Keratinocyte (primary cell): ENCODE measurements around the gene TM9SF1. TPM values are rescaled to one million over a fixed set of nuclear protein-coding genes. Genes with fewer than 3 reads are reported as not detected.

Source experiments
- DNase-seq: peaks from one replicate; pipeline ENCODE4 v3.0.0-alpha.2; 2011; ENCODE audit warnings: low read depth, missing footprints, low spot score
- FAIRE-seq: peaks from 2 replicates; lab custom pipeline; 2011; peaks lifted over from hg19 to GRCh38; lab: Jason Lieb, UNC
- H2AFZ ChIP-seq: 2 replicates; pipeline ENCODE4 v1.6.0; 2012; ENCODE audit warnings: low read length, control low read depth, inconsistent platforms; ENCODE audit not compliant: control insufficient read depth
- H3K27ac ChIP-seq: 2 replicates; pipeline ENCODE4 v1.5.1; 2011; ENCODE audit warnings: low read length; ENCODE audit not compliant: control insufficient read depth, insufficient read depth
- H3K27me3 ChIP-seq: 3 replicates; pipeline ENCODE4 v1.6.0; 2011; ENCODE audit warnings: low read length; ENCODE audit not compliant: control insufficient read depth, insufficient read depth; ENCODE audit errors: extremely low read depth
- H3K36me3 ChIP-seq, 2 experiments: 2 replicates in 1 of 2; 3 replicates in 1 of 2; pipeline ENCODE4 v1.5.1; 2011; ENCODE audit warnings: low read length in 2 of 2, mild to moderate bottlenecking in 1 of 2; ENCODE audit not compliant: control insufficient read depth in 2 of 2, insufficient read depth in 2 of 2; ENCODE audit errors: extremely low read depth in 1 of 2
- H3K4me1 ChIP-seq: 3 replicates; pipeline ENCODE4 v1.5.1; 2011; ENCODE audit warnings: low read length; ENCODE audit not compliant: control insufficient read depth, insufficient read depth; ENCODE audit errors: extremely low read depth
- H3K4me2 ChIP-seq: 3 replicates; pipeline ENCODE4 v1.6.0; 2011; ENCODE audit warnings: low read depth, low read length; ENCODE audit not compliant: control insufficient read depth, insufficient read depth; ENCODE audit errors: extremely low read depth
- H3K4me3 ChIP-seq, 3 experiments: fragments of 200-600 bp in 1 of 3; sonication (generic) in 1 of 3; 2 replicates in 2 of 3; 3 replicates in 1 of 3; pipeline ENCODE4 v1.5.1; 2011 to 2016; ENCODE audit warnings: low read length in 3 of 3, mild to moderate bottlenecking in 3 of 3, control low read depth in 2 of 3, inconsistent platforms in 1 of 3, low read depth in 1 of 3, mixed read lengths in 1 of 3, mixed run types in 1 of 3, moderate library complexity in 1 of 3; ENCODE audit not compliant: control insufficient read depth in 2 of 3, insufficient read depth in 2 of 3; ENCODE audit errors: extremely low read depth in 1 of 3
- H3K79me2 ChIP-seq: 2 replicates; pipeline ENCODE4 v1.6.0; 2012; ENCODE audit warnings: low read length; ENCODE audit not compliant: control insufficient read depth, insufficient read depth
- H3K9ac ChIP-seq: 3 replicates; pipeline ENCODE4 v1.6.0; 2011; ENCODE audit warnings: low read length; ENCODE audit not compliant: control insufficient read depth, insufficient read depth; ENCODE audit errors: extremely low read depth
- H3K9me1 ChIP-seq: 3 replicates; pipeline ENCODE4 v1.6.0; 2011; ENCODE audit warnings: low read length; ENCODE audit not compliant: control insufficient read depth, insufficient read depth; ENCODE audit errors: extremely low read depth
- H3K9me3 ChIP-seq: 2 replicates; pipeline ENCODE4 v1.5.1; 2012; ENCODE audit warnings: low read depth, low read length; ENCODE audit not compliant: control insufficient read depth
- H4K20me1 ChIP-seq: 3 replicates; pipeline ENCODE4 v1.6.0; 2011; ENCODE audit warnings: low read length; ENCODE audit not compliant: control insufficient read depth, insufficient read depth; ENCODE audit errors: extremely low read depth
- EZH2 ChIP-seq: IDR thresholded peaks from one replicate; pipeline ENCODE4 v1.6.1; 2012; ENCODE audit warnings: inconsistent platforms, mild to moderate bottlenecking, low read length, moderate library complexity
- dilution Hi-C: fragments of 300-500 bp; cut with MboI; formaldehyde crosslinking; loops from one replicate; pipeline ENCODE4 v1.7.0; 2020; ENCODE audit warnings: low sequenced_read_pairs; ENCODE audit not compliant: extremely low pct_ligation_motif_present
- polyA plus RNA-seq, 5 experiments: library from polyadenylated mRNA; depleted of rRNA in 3 of 5; stranded (reverse) in 3 of 5; stranded (forward) in 1 of 5; unstranded in 1 of 5; fragments of >200 nt; gene quantifications; 1 replicate in 1 of 5; 2 replicates in 3 of 5; 3 replicates in 1 of 5; pipeline versions ENCODE4 v1.2.1 to v1.2.3, GENCODE V29; 2011 to 2012; ENCODE audit warnings: missing spikeins in 2 of 5, low read depth in 1 of 5, low replicate concordance in 1 of 5
- TF ChIP-seq, protein P1 (sequence below), 3 experiments: IDR thresholded peaks in 1 of 3; conservative IDR thresholded peaks in 1 of 3; optimal IDR thresholded peaks in 1 of 3; 2 replicates in 2 of 3; 3 replicates in 1 of 3; pipeline versions ENCODE3 to v1.5.1; 2011; ENCODE audit warnings: low read length in 3 of 3, mild to moderate bottlenecking in 3 of 3, moderate library complexity in 2 of 3, control low read depth in 1 of 3, inconsistent platforms in 1 of 3; ENCODE audit not compliant: insufficient read depth in 2 of 3; ENCODE audit errors: extremely low read depth in 1 of 3

TM9SF1 gene
- polyA plus RNA-seq, 1 donor (not counting 4 experiments of a cell fraction or from before 2014, with no cell fraction given) = 19.2 TPM

DNA sequence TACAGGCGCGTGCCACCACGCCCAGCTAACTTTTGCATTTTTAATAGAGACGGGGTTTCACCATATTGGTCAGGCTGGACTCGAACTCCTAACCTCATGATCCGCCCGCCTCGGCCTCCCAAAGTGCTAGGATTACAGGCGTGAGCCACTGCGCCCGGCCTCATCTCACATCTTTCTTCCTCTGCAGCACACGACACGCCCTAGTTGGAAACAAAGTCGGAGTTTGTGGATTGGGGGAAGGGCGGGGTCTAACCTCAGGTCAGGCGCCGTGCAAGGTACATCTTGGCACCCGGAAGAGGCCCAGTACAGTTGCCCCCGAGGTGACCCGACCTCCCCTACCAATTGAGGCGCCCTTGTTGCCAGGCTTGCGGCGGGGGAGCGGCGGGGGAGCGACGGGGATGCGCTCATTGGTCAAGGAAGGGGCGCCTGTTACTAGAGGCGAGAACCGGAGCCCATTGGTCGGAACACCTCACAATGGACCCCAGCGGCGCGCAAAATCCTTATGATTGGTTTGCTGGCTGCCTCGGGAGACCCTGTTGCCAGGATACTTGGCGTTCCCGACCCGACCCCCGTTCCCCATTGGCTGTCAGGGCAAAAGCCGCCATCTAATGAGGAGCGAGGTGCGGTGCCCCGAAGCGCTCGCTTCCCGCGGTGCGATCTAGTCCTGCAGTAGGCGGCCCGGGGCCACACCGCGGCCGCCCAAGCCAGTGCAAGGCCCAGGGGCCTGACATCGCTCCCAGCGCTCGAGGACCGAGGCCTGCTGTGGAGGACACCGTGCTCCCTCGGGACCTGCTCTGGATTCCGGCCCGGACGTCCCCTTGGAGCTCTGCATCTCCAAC is 23.6 kb downstream of the TM9SF1 start, which contains the start of gene REC8:
Gene REC8, plus strand, starts transcription at position 659 of the 839 bp plus-strand sequence. CDS start 473 bp downstream, outside the sequence.
- dilution Hi-C loops = no loop called here
- Histone ChIP-seq H3K27me3 (no peaks in the 10 kb centered on the region), H3K36me3 (peaks cover 9 to 31% of the 10 kb centered on the region in 2 experiments), H3K9me3 (no peaks in the 10 kb centered on the region), H3K79me2 (no peaks in the 10 kb centered on the region), H3K4me1 (no peaks in the 10 kb centered on the region), H2AFZ (no peak within 1 kb of the TSS), H3K9me1 (no peaks in the 10 kb centered on the region), H4K20me1 (no peaks in the 10 kb centered on the region), H3K4me2 (no peak within 1 kb of the TSS), H3K9ac (no peak within 1 kb of the TSS), H3K27ac (no peak within 1 kb of the TSS), H3K4me3 (no peak within 1 kb of the TSS)
- TF ChIP-seq, protein P1, sequence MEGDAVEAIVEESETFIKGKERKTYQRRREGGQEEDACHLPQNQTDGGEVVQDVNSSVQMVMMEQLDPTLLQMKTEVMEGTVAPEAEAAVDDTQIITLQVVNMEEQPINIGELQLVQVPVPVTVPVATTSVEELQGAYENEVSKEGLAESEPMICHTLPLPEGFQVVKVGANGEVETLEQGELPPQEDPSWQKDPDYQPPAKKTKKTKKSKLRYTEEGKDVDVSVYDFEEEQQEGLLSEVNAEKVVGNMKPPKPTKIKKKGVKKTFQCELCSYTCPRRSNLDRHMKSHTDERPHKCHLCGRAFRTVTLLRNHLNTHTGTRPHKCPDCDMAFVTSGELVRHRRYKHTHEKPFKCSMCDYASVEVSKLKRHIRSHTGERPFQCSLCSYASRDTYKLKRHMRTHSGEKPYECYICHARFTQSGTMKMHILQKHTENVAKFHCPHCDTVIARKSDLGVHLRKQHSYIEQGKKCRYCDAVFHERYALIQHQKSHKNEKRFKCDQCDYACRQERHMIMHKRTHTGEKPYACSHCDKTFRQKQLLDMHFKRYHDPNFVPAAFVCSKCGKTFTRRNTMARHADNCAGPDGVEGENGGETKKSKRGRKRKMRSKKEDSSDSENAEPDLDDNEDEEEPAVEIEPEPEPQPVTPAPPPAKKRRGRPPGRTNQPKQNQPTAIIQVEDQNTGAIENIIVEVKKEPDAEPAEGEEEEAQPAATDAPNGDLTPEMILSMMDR (optimal IDR thresholded peaks at IDR 0.05 in 1 of 3, IDR thresholded peaks at IDR 0.05 in 1 of 3, conservative IDR thresholded peaks at IDR 0.05 in 1 of 3; ENCODE audit: extremely low read depth in 1 of 3, insufficient read depth in 2 of 3, low read length in 3 of 3) = no peak
- TF ChIP-seq EZH2 = no peak
- DNase-seq = no peak
- FAIRE-seq = no peak

DNA sequence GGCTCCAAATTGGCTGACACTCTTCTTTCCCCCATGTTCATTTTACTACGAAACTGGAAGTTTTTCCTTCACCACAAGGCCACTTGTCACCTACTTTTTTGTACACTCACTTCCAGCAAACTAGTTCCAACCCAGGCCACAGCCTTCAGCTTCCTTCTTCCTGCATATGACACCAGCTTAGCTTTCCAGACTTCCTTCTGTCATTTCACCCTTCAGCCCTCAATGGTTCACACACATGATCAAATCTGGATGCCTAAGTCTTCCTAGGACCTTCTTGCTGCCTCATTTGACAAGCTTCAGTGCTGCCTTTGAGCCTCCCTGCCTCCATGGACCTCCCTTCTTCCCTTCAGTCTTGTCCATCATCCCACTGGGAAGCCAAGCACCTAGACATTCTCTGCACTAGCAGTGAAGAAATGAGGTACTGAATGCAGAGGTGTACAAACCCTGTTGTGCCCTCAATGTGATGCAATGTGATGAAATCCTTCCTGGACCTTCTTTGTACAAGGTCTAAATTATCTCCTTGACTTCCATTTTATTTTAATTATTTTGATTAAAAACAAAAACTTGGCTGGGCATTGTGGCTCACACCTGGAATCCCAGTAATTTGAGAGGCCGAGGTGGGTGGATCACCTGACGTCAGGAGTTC is 27.6 kb downstream of the TM9SF1 start:
- Histone ChIP-seq H3K9me3 (no peaks in the 10 kb centered on the region), H4K20me1 (no peaks in the 10 kb centered on the region), H3K36me3 (peaks cover 39 to 44% of the 10 kb centered on the region in 2 experiments), H3K27me3 (no peaks in the 10 kb centered on the region), H3K27ac (no peak overlapping the region), H3K9ac (no peak overlapping the region), H2AFZ (no peak overlapping the region), H3K4me2 (no peak overlapping the region), H3K4me1 (peaks cover 13% of the 10 kb centered on the region), H3K9me1 (no peaks in the 10 kb centered on the region), H3K79me2 (peaks cover 19% of the 10 kb centered on the region), H3K4me3 (no peak overlapping the region)
- no peak for DNase-seq
- dilution Hi-C loops = no loop called here
- TF ChIP-seq, protein P1 (optimal IDR thresholded peaks at IDR 0.05 in 1 of 3, IDR thresholded peaks at IDR 0.05 in 1 of 3, conservative IDR thresholded peaks at IDR 0.05 in 1 of 3; ENCODE audit: extremely low read depth in 1 of 3, insufficient read depth in 2 of 3, low read length in 3 of 3) = no peak
- TF ChIP-seq EZH2 = no peak
- FAIRE-seq = no peak
